Transverse colon (tissue), 3 donors: ENCODE results near the gene TMED7.

Source experiments
- CTCF ChIP-seq, 5 experiments: fragments of 200-600 bp in 3 of 5; fragments of 450-650 bp in 2 of 5; sonication (generic) in 3 of 5; IDR thresholded peaks; 1 replicate in 2 of 5; 2 replicates in 3 of 5; pipeline ENCODE4 v1.5.1; 2016 to 2017; ENCODE audit warnings: antibody characterized with exemption in 5 of 5, inconsistent platforms in 3 of 5, mild to moderate bottlenecking in 2 of 5, moderate library complexity in 1 of 5
- POLR2A ChIP-seq: fragments of 450-650 bp; IDR thresholded peaks from one replicate; pipeline ENCODE4 v1.6.1; 2016; ENCODE audit warnings: antibody characterized with exemption, mild to moderate bottlenecking, moderate library complexity

GRCh38 chr5:115648056-115648455 lies 22.2 kb upstream of the TMED7 start:
- TF ChIP-seq CTCF (IDR thresholded peaks at IDR 0.05) (no peak), POLR2A (no peak)
